GM10248 (cell line): ENCODE results near the gene POU3F1.

ENCODE experiments used
- CTCF ChIA-PET: fragments of 300-600 bp; sonication (Branson Sonifier 250); formaldehyde crosslinking; extraction: SDS; loops from one replicate; lab custom pipeline; 2021; ENCODE audit warnings: antibody characterized with exemption; lab: Yijun Ruan, JAX
- POLR2A ChIA-PET: fragments of 350-650 bp; sonication (Branson Sonifier 250); formaldehyde crosslinking; extraction: SDS; loops from one replicate; lab custom pipeline; 2020; ENCODE audit warnings: antibody characterized with exemption; lab: Yijun Ruan, JAX
- DNase-seq: peaks from one replicate; pipeline ENCODE4 v3.0.0; 2012; ENCODE audit errors: extremely low spot score
- CTCF ChIP-seq: IDR thresholded peaks from 2 replicates; pipeline ENCODE4 v1.5.1; 2012; ENCODE audit warnings: mild to moderate bottlenecking, low read depth; ENCODE audit errors: extremely low read depth, missing control alignments, control extremely low read depth

Gene POU3F1

GRCh38 chr1:38020396-38020795 lies 26.2 kb downstream of the POU3F1 start:
- TF ChIP-seq CTCF: no peak
- ChIA-PET POLR2A (interaction anchor here (0.6 kb wide), 1 partner anchor 15 kb away, joined by 4 read pairs; no protein-coding TSS in a partner anchor), CTCF (interaction anchor here (0.9 to 6.9 kb wide), 7 partner anchors 7 to 803 kb away, joined by 3 to 58 read pairs (median 8); partner anchors contain the start of gene SF3A3)
- DNase-seq: no peak

GRCh38 chr1:38018864-38019343 lies 27.7 kb downstream of the POU3F1 start:
- TF ChIP-seq CTCF: peak; percentile 63
- POLR2A ChIA-PET: no interaction called here
- CTCF ChIA-PET: interaction anchor here (1.0 to 6.9 kb wide), 14 partner anchors 8 to 816 kb away, joined by 3 to 58 read pairs (median 4); partner anchors contain the start of genes MTF1, POU3F1 and SF3A3
- DNase-seq: no peak

GRCh38 chr1:38015978-38016725 lies 30.4 kb downstream of the POU3F1 start:
- TF ChIP-seq CTCF: no peak
- POLR2A ChIA-PET: no interaction called here
- CTCF ChIA-PET: interaction anchor here (6.9 kb wide), 1 partner anchor 11 kb away, joined by 58 read pairs; no protein-coding TSS in a partner anchor

GRCh38 chr1:38014724-38015424 lies 31.7 kb downstream of the POU3F1 start:
- no peak for DNase-seq
- ChIA-PET CTCF (interaction anchor here (1.0 to 6.9 kb wide), 5 partner anchors 12 to 488 kb away, joined by 4 to 58 read pairs (median 18); no protein-coding TSS in a partner anchor), POLR2A (no interaction called here)
- TF ChIP-seq CTCF: no peak

More at GRCh38 chr1:38015978-38016725, 30.4 kb downstream of the POU3F1 start:
- DNase-seq: no peak

DNA sequence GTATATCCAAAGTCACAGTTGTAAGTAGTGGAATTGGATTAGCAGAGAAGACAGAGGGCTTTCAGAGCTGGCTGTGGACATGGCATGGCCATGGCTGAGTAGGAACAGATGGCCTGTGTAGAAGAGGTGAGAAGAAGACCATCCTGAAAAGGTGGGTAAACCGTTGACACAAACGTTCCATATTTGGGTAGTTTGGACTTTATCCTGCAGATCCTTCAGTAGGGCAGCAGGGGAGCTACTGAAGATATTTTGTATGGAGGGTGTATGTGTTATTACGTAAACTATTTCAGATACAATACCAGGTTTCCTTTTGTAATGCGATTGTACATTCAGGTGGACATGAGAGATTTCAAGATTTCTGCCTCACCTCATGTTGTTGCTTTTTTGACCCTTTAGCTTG lies 32.4 kb downstream of the POU3F1 start:
- DNase-seq: no peak
- ChIA-PET CTCF (interaction anchor here (1.0 to 6.7 kb wide), 5 partner anchors 12 to 489 kb away, joined by 4 to 30 read pairs (median 15); no protein-coding TSS in a partner anchor), POLR2A (no interaction called here)
- no peak for TF ChIP-seq CTCF

- no peak for TF ChIP-seq CTCF
- ChIA-PET POLR2A (interaction anchor here (1.3 to 1.6 kb wide), 2 partner anchors 13 to 15 kb away, joined by 6 to 7 read pairs; no protein-coding TSS in a partner anchor), CTCF (interaction anchor here (0.7 to 6.7 kb wide), 6 partner anchors 9 to 82 kb away, joined by 3 to 30 read pairs (median 10); no protein-coding TSS in a partner anchor)
- DNase-seq: no peak
Observed at GRCh38 chr1:38013227-38013622, 33.4 kb downstream of the POU3F1 start.
